Endodermal cell (in vitro differentiated cells): Measurements from ENCODE around the gene NAIF1. TPM values are rescaled to one million over a fixed set of nuclear protein-coding genes. Genes with fewer than 3 reads are reported as not detected.
"Not testable (repeated sequence)": the region's sequence is repeated elsewhere in the genome, so short reads cannot be mapped to it uniquely, and the experiment has no call there.

Source experiments
- DNase-seq: peaks from one replicate; pipeline ENCODE4 v3.0.0-alpha.2; 2017
- H3K27ac ChIP-seq: 2 replicates; pipeline ENCODE4 v1.5.1; 2013; ENCODE audit warnings: mild to moderate bottlenecking, low read depth, low read length, moderate library complexity
- H3K27me3 ChIP-seq: 2 replicates; pipeline ENCODE4 v1.6.1; 2013; ENCODE audit warnings: mild to moderate bottlenecking, low read length, moderate library complexity; ENCODE audit not compliant: insufficient read depth, control insufficient read depth, poor library complexity, severe bottlenecking
- H3K36me3 ChIP-seq: 2 replicates; pipeline ENCODE4 v1.7.0; 2013; ENCODE audit warnings: mild to moderate bottlenecking, low read length, moderate library complexity; ENCODE audit not compliant: control insufficient read depth, insufficient read depth
- H3K4me1 ChIP-seq: one replicate; pipeline ENCODE4 v1.7.0; 2013; ENCODE audit warnings: low read length; ENCODE audit not compliant: control insufficient read depth, insufficient read depth
- H3K4me3 ChIP-seq: 2 replicates; pipeline ENCODE4 v1.5.1; 2013; ENCODE audit warnings: mild to moderate bottlenecking, low read length, moderate library complexity
- H3K9ac ChIP-seq: 2 replicates; pipeline ENCODE4 v1.6.1; 2013; ENCODE audit warnings: mild to moderate bottlenecking, low read length, moderate library complexity; ENCODE audit not compliant: poor library complexity, severe bottlenecking; ENCODE audit errors: extremely low read depth
- H3K9me3 ChIP-seq: 2 replicates; pipeline ENCODE4 v1.6.1; 2013; ENCODE audit warnings: mild to moderate bottlenecking, low read length, moderate library complexity; ENCODE audit not compliant: control insufficient read depth
- H3K27ac Mint-ChIP-seq: 2 replicates; pipeline ENCODE4 v1.8.0; 2020; ENCODE audit warnings: mixed read lengths
- H3K27me3 Mint-ChIP-seq: 2 replicates; pipeline ENCODE4 v1.8.0; 2021; ENCODE audit warnings: mild to moderate bottlenecking, mixed read lengths; ENCODE audit not compliant: insufficient read depth
- H3K36me3 Mint-ChIP-seq: 2 replicates; pipeline ENCODE4 v1.8.0; 2020; ENCODE audit warnings: low read depth, mixed read lengths
- H3K4me1 Mint-ChIP-seq: 2 replicates; pipeline ENCODE4 v1.8.0; 2020; ENCODE audit warnings: mixed read lengths
- H3K4me3 Mint-ChIP-seq: 2 replicates; pipeline ENCODE4 v1.8.0; 2020; ENCODE audit warnings: mild to moderate bottlenecking, moderate library complexity, mixed read lengths
- H3K9me3 Mint-ChIP-seq: 2 replicates; pipeline ENCODE4 v1.8.0; 2020; ENCODE audit warnings: mild to moderate bottlenecking, mixed read lengths
- WGBS, 2 experiments: methylation state at CpG; one replicate each; pipeline versions ENCODE4 v1.1.5 to v1.1.7; 2013; ENCODE audit warnings: missing lambda C conversion rate in 2 of 2, mixed read lengths in 1 of 2; ENCODE audit not compliant: insufficient coverage in 1 of 2, insufficient read length in 1 of 2; 5-methylcytosine and 5-hydroxymethylcytosine counted together
- total RNA-seq, 2 donors: library from RNA; stranded (reverse); fragmentation: NEBNext Ultra II Directional in 1 of 2; extraction: Animal tissue kit (Norgen Biotek cat#: 25700) in 1 of 2; gene quantifications; 2 replicates in 1 of 2; 3 replicates in 1 of 2; pipeline ENCODE4 v1.2.1, GENCODE V29; 2021
- TF ChIP-seq, protein P1 (sequence below): fragments of 200-600 bp; sonication (generic); conservative IDR thresholded peaks from 2 replicates; pipeline ENCODE4 v1.5.0; 2021; ENCODE audit warnings: antibody characterized with exemption, mild to moderate bottlenecking

NAIF1 gene
- total RNA-seq, 2 donors from 2014 or later = 6.2 to 6.6 TPM

DNA sequence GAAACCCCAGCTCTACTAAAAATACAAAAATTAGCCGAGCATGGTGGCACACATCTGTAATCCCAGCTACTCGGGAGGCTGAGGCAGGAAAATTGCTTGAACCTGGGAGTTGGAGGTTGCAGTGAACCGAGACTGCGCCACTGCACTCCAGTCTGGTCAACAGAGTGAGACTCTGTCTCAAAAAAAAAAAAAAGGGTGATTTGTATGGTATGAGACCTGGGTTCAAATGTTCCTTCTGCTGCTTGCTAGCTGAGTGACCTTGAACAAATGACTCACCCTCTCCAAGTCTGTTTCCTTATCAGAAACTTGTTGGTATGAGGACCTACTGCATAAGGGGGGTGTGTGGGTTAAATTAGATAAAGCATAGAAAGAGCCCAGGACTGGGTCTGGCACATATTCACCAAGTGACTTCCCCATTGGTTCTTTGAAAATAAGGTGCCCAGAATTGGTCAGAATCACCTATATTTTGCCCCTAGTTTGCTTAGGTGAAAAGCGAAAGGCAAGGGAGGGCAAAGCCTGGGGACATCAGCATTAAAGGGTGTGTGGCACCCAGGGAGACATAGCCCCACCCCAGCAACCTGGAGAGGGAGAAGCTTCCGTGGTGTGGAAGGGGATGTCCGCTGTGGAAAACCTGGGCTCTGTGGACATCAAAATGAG, 10.9 kb upstream of the NAIF1 start:
- Histone ChIP-seq H3K27me3 (no peaks in the 10 kb centered on the region), H3K27ac (no peak overlapping the region), H3K9ac (no peak overlapping the region), H3K36me3 (peaks cover 3% of the 10 kb centered on the region), H3K4me3 (no peak overlapping the region), H3K9me3 (no peaks in the 10 kb centered on the region), H3K4me1 (peaks cover 3% of the 10 kb centered on the region)
- peaks cover 25% of the 10 kb centered on the region for H3K4me1 Mint-ChIP-seq
- no peak overlapping the region for H3K4me3 Mint-ChIP-seq
- TF ChIP-seq, protein P1, sequence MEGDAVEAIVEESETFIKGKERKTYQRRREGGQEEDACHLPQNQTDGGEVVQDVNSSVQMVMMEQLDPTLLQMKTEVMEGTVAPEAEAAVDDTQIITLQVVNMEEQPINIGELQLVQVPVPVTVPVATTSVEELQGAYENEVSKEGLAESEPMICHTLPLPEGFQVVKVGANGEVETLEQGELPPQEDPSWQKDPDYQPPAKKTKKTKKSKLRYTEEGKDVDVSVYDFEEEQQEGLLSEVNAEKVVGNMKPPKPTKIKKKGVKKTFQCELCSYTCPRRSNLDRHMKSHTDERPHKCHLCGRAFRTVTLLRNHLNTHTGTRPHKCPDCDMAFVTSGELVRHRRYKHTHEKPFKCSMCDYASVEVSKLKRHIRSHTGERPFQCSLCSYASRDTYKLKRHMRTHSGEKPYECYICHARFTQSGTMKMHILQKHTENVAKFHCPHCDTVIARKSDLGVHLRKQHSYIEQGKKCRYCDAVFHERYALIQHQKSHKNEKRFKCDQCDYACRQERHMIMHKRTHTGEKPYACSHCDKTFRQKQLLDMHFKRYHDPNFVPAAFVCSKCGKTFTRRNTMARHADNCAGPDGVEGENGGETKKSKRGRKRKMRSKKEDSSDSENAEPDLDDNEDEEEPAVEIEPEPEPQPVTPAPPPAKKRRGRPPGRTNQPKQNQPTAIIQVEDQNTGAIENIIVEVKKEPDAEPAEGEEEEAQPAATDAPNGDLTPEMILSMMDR = no peak
- H3K36me3 Mint-ChIP-seq = peaks cover 7% of the 10 kb centered on the region
- 90 to 93% methylated on average over 4 to 6 of the region's 7 CpGs for WGBS, 2 experiments
- H3K27me3 Mint-ChIP-seq = no peaks in the 10 kb centered on the region
- no peaks in the 10 kb centered on the region for H3K9me3 Mint-ChIP-seq
- H3K27ac Mint-ChIP-seq = peak overlapping the region; percentile 12
- no peak for DNase-seq

DNA sequence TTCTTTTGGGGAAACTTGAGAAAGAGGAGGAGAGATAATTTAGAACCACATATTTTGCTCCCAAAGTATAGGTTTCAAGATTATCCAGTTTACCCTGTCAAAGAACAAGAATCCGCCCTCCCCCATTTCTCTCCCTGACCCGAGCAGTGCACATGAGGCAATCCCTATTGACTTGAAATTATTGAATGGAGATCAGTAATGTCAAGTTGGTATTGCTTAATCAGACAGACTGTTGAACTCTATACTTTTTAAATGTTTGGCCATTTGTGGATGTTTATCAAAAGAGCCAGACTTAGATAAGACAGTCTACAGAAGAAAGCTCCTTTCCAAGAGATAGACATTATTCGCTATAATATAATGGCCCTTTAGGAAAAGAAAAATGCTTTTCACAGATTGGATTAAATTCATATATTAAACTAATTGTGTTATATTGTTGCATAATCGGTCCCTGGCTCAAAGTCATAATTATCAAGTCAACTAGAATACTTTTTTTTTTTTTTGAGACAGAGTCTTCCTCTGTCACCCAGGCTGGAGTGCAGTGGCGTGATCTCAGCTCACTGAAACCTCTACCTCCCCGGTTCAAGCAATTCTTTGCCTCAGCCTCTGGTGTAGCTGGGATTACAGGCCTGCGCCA, 6.2 kb upstream of the NAIF1 start:
- Histone ChIP-seq H3K27me3 (no peaks in the 10 kb centered on the region), H3K36me3 (peaks cover 3% of the 10 kb centered on the region), H3K4me1 (peaks cover 10% of the 10 kb centered on the region), H3K9me3 (no peaks in the 10 kb centered on the region), H3K27ac (no peak overlapping the region), H3K4me3 (no peak overlapping the region), H3K9ac (no peak overlapping the region)
- Mint-ChIP-seq H3K9me3 (no peaks in the 10 kb centered on the region), H3K4me3 (no peak overlapping the region), H3K27ac (no peak overlapping the region), H3K36me3 (peaks cover 4% of the 10 kb centered on the region), H3K27me3 (no peaks in the 10 kb centered on the region), H3K4me1 (peaks cover 33% of the 10 kb centered on the region)
- 92% methylated on average over 5 to 6 of the region's 7 CpGs for WGBS, 2 experiments
- DNase-seq = no peak
- TF ChIP-seq, protein P1 = no peak

DNA sequence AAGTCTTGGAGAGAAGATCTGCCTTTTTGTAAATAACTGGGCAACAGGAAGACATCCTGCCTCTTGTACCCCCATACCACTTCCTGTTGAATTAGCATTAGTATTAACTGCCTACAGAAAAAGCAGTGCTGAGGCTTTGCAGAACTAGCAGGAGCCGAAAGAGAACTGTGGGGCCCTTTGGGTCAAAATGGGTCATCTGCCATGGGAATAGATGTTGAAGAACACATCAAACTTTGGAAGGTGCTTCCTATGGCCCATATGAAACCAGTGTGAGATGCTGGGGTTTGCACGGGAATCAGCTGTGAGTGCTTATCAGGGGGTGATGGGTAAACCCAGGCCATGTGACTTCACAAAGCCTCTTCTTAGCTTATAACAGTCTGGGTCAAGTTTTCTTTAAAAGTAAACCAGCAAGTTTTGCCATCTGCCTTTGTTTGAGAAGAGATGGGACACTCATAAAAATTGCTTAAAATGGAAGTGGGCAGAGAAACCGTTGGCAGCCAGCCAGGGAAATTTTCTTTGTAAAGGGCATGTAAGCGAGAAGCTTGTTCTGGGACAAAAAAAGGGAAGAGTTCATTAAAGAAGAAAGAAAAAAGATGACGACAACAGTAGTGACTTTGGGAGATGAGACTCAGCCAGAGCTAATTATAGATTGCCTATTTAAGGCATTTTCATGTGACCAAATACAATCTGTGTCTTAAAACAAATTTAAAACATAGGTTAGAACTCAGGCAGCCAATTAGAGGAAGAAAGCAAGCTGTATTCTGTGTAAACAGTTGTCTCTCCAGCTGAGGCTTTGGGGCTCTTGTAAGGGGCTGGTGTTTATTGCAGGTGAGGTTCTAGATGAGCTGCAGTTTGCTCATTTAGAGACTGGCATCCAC, 5.3 kb upstream of the NAIF1 start:
- Mint-ChIP-seq H3K4me3 (no peak overlapping the region), H3K27ac (peak overlapping the region; percentile 11), H3K9me3 (no peaks in the 10 kb centered on the region), H3K36me3 (peaks cover under 1% of the 10 kb centered on the region), H3K4me1 (peaks cover 28% of the 10 kb centered on the region), H3K27me3 (no peaks in the 10 kb centered on the region)
- WGBS, 2 experiments = 60 to 75% methylated on average over 4 to 5 of the region's 5 CpGs
- Histone ChIP-seq H3K27me3 (no peaks in the 10 kb centered on the region), H3K9me3 (no peaks in the 10 kb centered on the region), H3K4me3 (no peak overlapping the region), H3K27ac (peak overlapping the region; percentile 39), H3K9ac (no peak overlapping the region), H3K4me1 (peaks cover 7% of the 10 kb centered on the region), H3K36me3 (peaks cover 3% of the 10 kb centered on the region)
- DNase-seq = no peak
- TF ChIP-seq, protein P1 = no peak

DNA sequence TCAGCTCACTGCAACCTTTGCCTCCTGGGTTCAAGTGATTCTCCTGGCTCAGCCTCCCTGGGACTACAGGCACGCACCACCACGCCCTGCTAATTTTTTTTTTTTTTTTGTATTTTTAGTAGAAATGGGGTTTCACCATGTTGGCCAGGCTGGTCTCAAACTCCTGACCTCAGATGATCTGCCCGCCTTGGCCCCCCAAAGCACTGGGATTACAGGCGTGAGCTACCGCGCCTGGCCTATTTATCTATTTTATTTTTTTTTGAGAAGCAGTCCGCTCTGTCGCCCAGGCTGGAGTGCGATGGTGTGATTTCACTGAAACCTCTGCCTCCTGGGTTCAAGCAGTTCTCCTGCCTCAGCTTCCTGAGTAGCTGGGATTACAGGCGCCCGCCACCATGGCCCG, 4.4 kb upstream of the NAIF1 start:
- not testable (repeated sequence) for H3K27me3 ChIP-seq, H3K4me3 ChIP-seq, H3K27me3 Mint-ChIP-seq, H3K4me3 Mint-ChIP-seq, H3K36me3 Mint-ChIP-seq, H3K27ac ChIP-seq, DNase-seq, H3K9me3 ChIP-seq, H3K27ac Mint-ChIP-seq, H3K36me3 ChIP-seq, H3K4me1 ChIP-seq, H3K9me3 Mint-ChIP-seq, H3K9ac ChIP-seq
- 96 to 100% methylated on average over 10 to 11 of the region's 12 CpGs for WGBS, 2 experiments
- H3K4me1 Mint-ChIP-seq = peaks cover 28% of the 10 kb centered on the region
